KMS-11 (cell line): ENCODE data around the gene MED26.

Experiments
- H2AFZ ChIP-seq: fragments of 200-600 bp; sonication (generic); 2 replicates; pipeline ENCODE4 v1.6.1; 2016; ENCODE audit warnings: antibody characterized with exemption, mixed run types, low read depth
- H3K27ac ChIP-seq: fragments of 200-600 bp; sonication (generic); 2 replicates; pipeline ENCODE4 v1.6.1; 2016; ENCODE audit warnings: mild to moderate bottlenecking, mixed run types
- H3K27me3 ChIP-seq: fragments of 200-600 bp; sonication (generic); 2 replicates; pipeline ENCODE4 v1.6.1; 2017; ENCODE audit warnings: mild to moderate bottlenecking, low read depth, mixed run types, moderate library complexity; ENCODE audit not compliant: insufficient read depth
- H3K36me3 ChIP-seq: fragments of 200-600 bp; sonication (generic); 2 replicates; pipeline ENCODE4 v1.6.1; 2017; ENCODE audit warnings: mild to moderate bottlenecking, mixed run types; ENCODE audit not compliant: insufficient read depth
- H3K4me1 ChIP-seq: fragments of 200-600 bp; sonication (generic); 2 replicates; pipeline ENCODE4 v1.6.1; 2016; ENCODE audit warnings: mild to moderate bottlenecking, low read depth, mixed run types; ENCODE audit not compliant: poor library complexity, severe bottlenecking
- H3K4me2 ChIP-seq: fragments of 200-600 bp; sonication (generic); 2 replicates; pipeline ENCODE4 v1.7.0; 2016; ENCODE audit warnings: mild to moderate bottlenecking, mixed run types
- H3K4me3 ChIP-seq: fragments of 200-600 bp; sonication (generic); IDR thresholded peaks from 2 replicates; pipeline ENCODE4 v1.6.1; 2017; ENCODE audit warnings: low read depth, low read length, mixed read lengths; ENCODE audit not compliant: insufficient read depth
- H3K79me2 ChIP-seq: fragments of 200-600 bp; sonication (generic); 2 replicates; pipeline ENCODE4 v1.6.1; 2016; ENCODE audit warnings: low read depth, mixed run types; ENCODE audit not compliant: insufficient read depth
- H3K9ac ChIP-seq: fragments of 200-600 bp; sonication (generic); 2 replicates; pipeline ENCODE4 v1.6.1; 2016; ENCODE audit warnings: mild to moderate bottlenecking, mixed run types
- H4K20me1 ChIP-seq: fragments of 200-600 bp; sonication (generic); 2 replicates; pipeline ENCODE4 v1.6.1; 2016; ENCODE audit warnings: mild to moderate bottlenecking, mixed run types; ENCODE audit not compliant: insufficient read depth
- CTCF ChIP-seq: fragments of 200-600 bp; sonication (generic); conservative IDR thresholded peaks from 2 replicates; pipeline ENCODE4 v1.6.1; 2017; ENCODE audit warnings: low read depth, mild to moderate bottlenecking, antibody characterized with exemption, low read length, moderate library complexity, mixed read lengths

MED26 gene

GRCh38 chr19:16541526-16542044 is 86.4 kb downstream of the MED26 start:
- Histone ChIP-seq H2AFZ (peak overlapping the region; percentile 47), H3K36me3 (peaks cover 6% of the 10 kb centered on the region; the same call in 1 of the 2 replicates), H3K4me3 (no peak overlapping the region), H3K27me3 (no peaks in the 10 kb centered on the region), H3K4me2 (peak overlapping the region; percentile 99), H3K4me1 (peaks cover 21% of the 10 kb centered on the region), H3K27ac (peak overlapping the region; percentile 64; the same call in 1 of the 2 replicates), H3K79me2 (peaks cover 89% of the 10 kb centered on the region), H4K20me1 (0 out of 2 replicates have a peak, but pooled peaks cover under 1% of the 10 kb centered on the region), H3K9ac (peak overlapping the region; percentile 70)
- no peak for TF ChIP-seq CTCF

GRCh38 chr19:16540948-16541347 is 87.1 kb downstream of the MED26 start:
- Histone ChIP-seq H3K4me3 (no peak overlapping the region), H4K20me1 (0 out of 2 replicates have a peak, but pooled peaks cover 7% of the 10 kb centered on the region), H3K27me3 (no peaks in the 10 kb centered on the region), H3K27ac (peak overlapping the region; percentile 64; the same call in 1 of the 2 replicates), H3K79me2 (peaks cover 94% of the 10 kb centered on the region), H3K9ac (peak overlapping the region; percentile 70; the same call in 1 of the 2 replicates), H3K36me3 (peaks cover 6% of the 10 kb centered on the region; the same call in 1 of the 2 replicates), H3K4me1 (peaks cover 21% of the 10 kb centered on the region), H2AFZ (no peak overlapping the region), H3K4me2 (peak overlapping the region; percentile 99)
- no peak for TF ChIP-seq CTCF

GRCh38 chr19:16537111-16537510 is 90.9 kb downstream of the MED26 start:
- TF ChIP-seq CTCF: no peak
- no peak overlapping the region for H3K4me2 ChIP-seq
- 0 out of 2 replicates have a peak, but pooled peaks cover 7% of the 10 kb centered on the region for H4K20me1 ChIP-seq
- H3K27ac ChIP-seq: no peak overlapping the region
- H3K4me3 ChIP-seq: no peak overlapping the region
- H3K27me3 ChIP-seq: no peaks in the 10 kb centered on the region
- no peak overlapping the region for H2AFZ ChIP-seq
- peaks cover 11% of the 10 kb centered on the region; the same call in 1 of the 2 replicates for H3K36me3 ChIP-seq
- peaks cover 63% of the 10 kb centered on the region for H3K79me2 ChIP-seq
- peaks cover 8% of the 10 kb centered on the region for H3K4me1 ChIP-seq
- H3K9ac ChIP-seq: no peak overlapping the region

GRCh38 chr19:16536130-16536529 is 91.9 kb downstream of the MED26 start:
- Histone ChIP-seq H3K4me1 (peaks cover 6% of the 10 kb centered on the region), H3K4me2 (no peak overlapping the region), H3K4me3 (no peak overlapping the region), H2AFZ (no peak overlapping the region), H3K36me3 (peaks cover 11% of the 10 kb centered on the region; the same call in 1 of the 2 replicates), H3K27me3 (no peaks in the 10 kb centered on the region), H3K79me2 (peaks cover 53% of the 10 kb centered on the region), H3K9ac (no peak overlapping the region), H3K27ac (no peak overlapping the region), H4K20me1 (0 out of 2 replicates have a peak, but pooled peaks cover 7% of the 10 kb centered on the region)
- no peak for TF ChIP-seq CTCF
